ENCODE measurements around the gene OSGIN1.

- no peak for TF ChIP-seq CTCF (conservative IDR thresholded peaks at IDR 0.05; ENCODE audit: low read depth, low read length)
- no peak for TF ChIP-seq EZH2 (IDR thresholded peaks at IDR 0.05; ENCODE audit: low read length, unreplicated experiment)
- no peak for TF ChIP-seq EZH2phosphoT487 (IDR thresholded peaks at IDR 0.05; ENCODE audit: borderline replicate concordance, low read length)
Measured at GRCh38 chr16:83912519-83913244, 40.4 kb upstream of the OSGIN1 start.
